ENCODE data around the gene INKA2.
A peak's percentile ranks its signal among the peaks of the same experiment; 100 is the strongest.

INKA2 gene

GRCh38 chr1:111739194-111739924 lies at the start of gene INKA2:
Gene INKA2 (minus strand): TSS chr1:111739395. CDS start chr1:111739242, 153 bp downstream.
- peak; percentile 73 for DNase-seq (ENCODE audit: low spot score)

GRCh38 chr1:111786669-111787207 lies 47.5 kb upstream of the INKA2 start:
- DNase-seq (ENCODE audit: low spot score) = no peak

GRCh38 chr1:111784273-111784901 lies 45.2 kb upstream of the INKA2 start:
- DNase-seq (ENCODE audit: low spot score) = no peak

DNA sequence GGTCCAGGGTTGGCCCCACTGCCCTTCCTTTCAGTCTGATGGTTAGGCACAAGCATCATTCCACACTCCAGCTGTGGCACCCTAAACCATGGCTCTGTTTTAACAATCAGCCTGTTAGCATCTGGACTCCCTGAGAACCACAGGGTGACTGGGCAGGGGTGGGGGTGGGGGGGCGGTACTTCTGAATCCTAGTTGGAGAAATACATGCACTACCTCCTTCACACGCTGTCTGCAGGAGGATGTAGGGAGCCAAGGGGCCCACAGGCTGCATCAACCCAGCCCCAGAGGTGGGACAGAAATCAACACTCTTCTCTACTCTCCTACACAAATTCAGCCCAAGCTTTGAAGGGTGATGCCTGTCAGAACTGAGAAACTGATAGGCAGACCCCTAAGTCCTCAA lies 40.4 kb upstream of the INKA2 start:
- no peak for DNase-seq (ENCODE audit: low spot score)

DNA sequence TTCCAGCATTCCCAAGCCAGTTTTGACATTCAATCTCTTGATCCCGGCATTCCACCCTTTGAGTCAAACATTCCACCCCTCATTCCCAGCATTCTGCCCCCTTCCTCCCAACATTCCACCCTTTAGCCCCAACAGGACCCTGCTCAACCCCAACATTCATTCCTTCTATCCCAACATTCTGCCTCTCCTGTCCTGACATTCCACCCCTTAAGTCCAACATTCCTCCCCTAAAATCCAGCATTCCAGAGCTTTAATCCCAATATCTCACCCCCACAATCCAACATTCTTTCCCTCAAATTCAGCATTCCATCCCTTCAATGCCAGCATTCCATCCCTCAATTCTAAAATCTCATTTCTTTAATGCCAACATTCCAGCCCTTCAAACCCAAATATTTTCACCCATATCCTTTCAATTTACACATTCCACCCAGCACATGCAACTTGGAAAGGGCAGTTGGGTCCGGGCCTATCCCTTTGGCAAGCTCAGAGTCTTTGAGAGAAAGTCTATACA lies 39.4 kb upstream of the INKA2 start:
- no peak for DNase-seq (ENCODE audit: low spot score)

GRCh38 chr1:111778066-111778465 lies 38.9 kb upstream of the INKA2 start:
- no peak for DNase-seq (ENCODE audit: low spot score)

- no peak for DNase-seq (ENCODE audit: low spot score)
Observed at GRCh38 chr1:111777301-111777700, 38.1 kb upstream of the INKA2 start.

- DNase-seq (ENCODE audit: low spot score) = no peak
Observed at GRCh38 chr1:111776861-111777260, 37.7 kb upstream of the INKA2 start.

GRCh38 chr1:111776391-111776790 lies 37.2 kb upstream of the INKA2 start:
- DNase-seq (ENCODE audit: low spot score) = no peak

GRCh38 chr1:111775966-111776365 lies 36.8 kb upstream of the INKA2 start:
- DNase-seq (ENCODE audit: low spot score) = no peak

DNA sequence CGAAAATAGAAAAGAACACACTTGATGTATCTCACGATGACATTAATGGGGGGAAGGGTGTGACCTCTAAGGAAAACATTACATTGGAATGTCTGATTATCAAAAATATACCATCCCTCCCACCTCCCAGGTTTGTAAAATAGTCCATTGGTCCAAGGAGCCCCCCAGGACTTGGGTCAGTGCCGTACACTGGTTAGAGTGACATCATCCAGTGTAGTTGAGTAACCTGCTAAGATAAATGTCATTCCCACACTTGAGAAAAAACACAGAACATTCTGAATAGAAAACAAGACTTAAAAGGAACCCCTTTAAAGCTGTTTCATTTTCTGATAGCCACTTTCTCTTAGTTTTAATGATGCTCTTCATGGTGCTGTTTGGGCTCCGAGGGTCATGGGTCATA lies 31.7 kb upstream of the INKA2 start:
- DNase-seq (ENCODE audit: low spot score) = no peak

GRCh38 chr1:111769517-111770146 lies 30.4 kb upstream of the INKA2 start:
- peak; percentile 73 for DNase-seq (ENCODE audit: low spot score)

DNA sequence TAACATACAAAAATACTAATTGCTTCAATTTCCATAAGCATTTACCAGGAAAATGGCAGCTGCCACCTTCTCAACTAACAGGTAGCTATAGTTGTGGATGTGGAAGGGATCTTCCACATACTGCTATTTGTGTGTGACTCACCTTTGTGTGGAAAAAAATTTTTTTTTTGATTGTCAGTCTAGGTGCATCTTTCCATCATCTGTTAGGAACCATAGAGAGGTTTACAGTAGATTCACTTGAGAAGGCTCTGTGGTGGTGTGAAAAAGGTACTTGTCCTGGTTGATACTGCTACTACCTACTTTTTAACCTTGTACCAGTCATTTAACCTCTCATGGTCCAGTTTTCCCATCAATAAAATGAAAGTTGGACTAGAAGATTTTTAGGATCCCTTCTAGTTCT lies 29.4 kb upstream of the INKA2 start:
- no peak for DNase-seq (ENCODE audit: low spot score)

GRCh38 chr1:111768023-111768422 lies 28.8 kb upstream of the INKA2 start:
- no peak for DNase-seq (ENCODE audit: low spot score)

- DNase-seq (ENCODE audit: low spot score) = no peak
Observed at GRCh38 chr1:111762332-111762731, 23.1 kb upstream of the INKA2 start.

GRCh38 chr1:111761717-111762116 lies 22.5 kb upstream of the INKA2 start:
- DNase-seq (ENCODE audit: low spot score) = no peak

GRCh38 chr1:111758373-111758772 lies 19.2 kb upstream of the INKA2 start:
- DNase-seq (ENCODE audit: low spot score) = no peak

DNA sequence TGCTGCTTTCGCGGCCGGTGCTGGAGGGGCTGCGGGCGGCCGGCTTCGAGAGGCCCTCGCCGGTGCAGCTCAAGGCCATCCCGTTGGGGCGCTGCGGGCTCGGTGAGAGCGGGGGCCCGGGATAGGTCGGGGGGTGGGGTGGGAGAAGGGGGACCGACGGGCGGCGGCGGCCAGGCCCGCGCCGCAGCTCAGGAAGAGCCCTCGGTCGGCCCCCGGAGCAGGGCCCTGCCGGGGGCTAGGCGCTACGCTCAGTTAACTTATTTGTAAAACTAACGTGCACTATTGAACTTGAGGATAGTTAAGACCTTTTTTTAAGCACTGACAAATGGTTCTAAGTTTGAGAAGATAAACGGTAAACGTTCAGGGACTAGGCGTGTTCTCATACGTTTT lies 16.9 kb upstream of the INKA2 start:
- DNase-seq (ENCODE audit: low spot score) = no peak

- peak; percentile 92 for DNase-seq (ENCODE audit: low spot score)
Observed at GRCh38 chr1:111755331-111756123, 16.3 kb upstream of the INKA2 start, which contains the start of gene DDX20. Gene DDX20 (plus strand): TSS chr1:111755901. CDS start chr1:111755925, 24 bp downstream.

DNA sequence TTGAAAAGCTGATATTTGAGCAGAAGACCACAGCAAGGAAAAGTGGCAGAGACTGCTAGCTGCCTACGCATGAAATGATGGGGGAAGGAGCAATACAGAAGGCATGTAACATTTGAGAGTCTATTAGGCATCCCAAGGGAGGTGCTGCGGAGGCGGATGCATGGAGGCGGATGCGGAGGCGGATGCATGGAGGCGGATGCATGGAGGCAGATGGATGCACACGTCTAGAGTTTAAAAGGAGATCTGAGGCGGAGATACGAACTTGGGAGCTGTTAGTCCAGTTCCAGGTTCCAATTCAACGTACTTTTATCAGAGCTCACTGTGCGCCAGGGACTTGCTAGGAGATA lies 15.8 kb upstream of the INKA2 start:
- DNase-seq (ENCODE audit: low spot score) = no peak

- DNase-seq (ENCODE audit: low spot score) = no peak
Observed at GRCh38 chr1:111751906-111752575, 12.8 kb upstream of the INKA2 start.
